BJ (cell line): ENCODE data around the gene ARHGAP9. TPM values are rescaled to one million over a fixed set of nuclear protein-coding genes. Genes with fewer than 3 reads are reported as not detected.
"Not testable (repeated sequence)": the region's sequence is repeated elsewhere in the genome, so short reads cannot be mapped to it uniquely, and the experiment has no call there.

Experiments used
- CTCF ChIA-PET: fragments of 350-600 bp; formaldehyde crosslinking; extraction: SDS; loops from one replicate; lab custom pipeline; 2021; ENCODE audit warnings: antibody characterized with exemption, inconsistent platforms; lab: Yijun Ruan, JAX
- POLR2A ChIA-PET: fragments of 300-600 bp; sonication (Branson Sonifier 250); formaldehyde crosslinking; extraction: SDS; loops from one replicate; lab custom pipeline; 2021; ENCODE audit warnings: antibody characterized with exemption; lab: Charles Lee
- DNase-seq: peaks from one replicate; pipeline ENCODE4 v3.0.0-alpha.2; 2011; ENCODE audit warnings: low read depth
- H3K27me3 ChIP-seq: 2 replicates; pipeline ENCODE4 v1.6.0; 2011; ENCODE audit warnings: low read length; ENCODE audit not compliant: control insufficient read depth, insufficient read depth
- H3K36me3 ChIP-seq: 2 replicates; pipeline ENCODE4 v1.5.1; 2011; ENCODE audit warnings: low read length; ENCODE audit not compliant: control insufficient read depth, insufficient read depth
- H3K4me3 ChIP-seq: 2 replicates; pipeline ENCODE4 v1.5.1; 2011; ENCODE audit warnings: low read depth, mild to moderate bottlenecking, control low read depth, low read length
- polyA plus RNA-seq: library from polyadenylated mRNA; depleted of rRNA; stranded (reverse); fragments of >200 nt; gene quantifications from 2 replicates; pipeline ENCODE4 v1.2.3, GENCODE V29; 2011
- TF ChIP-seq, protein P1 (sequence below): IDR thresholded peaks from 2 replicates; pipeline ENCODE4 v1.5.1; 2011; ENCODE audit warnings: low read depth, mild to moderate bottlenecking, control low read depth, inconsistent platforms, low read length, moderate library complexity; ENCODE audit not compliant: insufficient read depth

Gene ARHGAP9
- polyA plus RNA-seq, 1 experiment: 1.0 TPM

DNA sequence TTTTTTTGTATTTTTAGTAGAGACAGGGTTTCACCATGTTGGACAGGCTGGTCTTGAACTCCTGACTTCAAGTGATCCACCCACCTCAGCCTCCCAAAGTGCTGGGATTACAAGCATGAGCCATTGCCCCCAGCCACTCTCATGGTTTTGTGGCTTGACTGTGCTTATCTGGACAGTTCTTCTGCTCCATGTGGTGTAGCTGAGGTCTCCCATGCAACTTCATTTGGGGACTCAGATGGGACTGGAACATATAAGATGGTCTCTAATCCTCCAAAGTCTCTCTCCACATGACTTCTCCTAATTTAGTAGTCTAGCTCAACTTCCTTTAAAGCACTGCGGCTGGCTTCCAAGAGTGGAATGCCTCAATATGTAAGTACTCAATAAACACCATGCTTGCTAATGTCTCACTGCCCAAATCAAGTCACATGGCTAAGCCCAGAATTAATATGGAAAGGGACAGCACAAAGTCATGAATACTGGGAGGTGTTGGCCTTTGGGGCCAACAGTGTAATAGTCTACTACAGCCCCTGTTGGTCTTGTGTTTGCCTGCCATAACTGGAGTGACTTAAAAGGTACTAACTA is 37.7 kb downstream of the ARHGAP9 start:
- no peaks in the 10 kb centered on the region for H3K27me3 ChIP-seq
- DNase-seq: no peak
- TF ChIP-seq, protein P1, sequence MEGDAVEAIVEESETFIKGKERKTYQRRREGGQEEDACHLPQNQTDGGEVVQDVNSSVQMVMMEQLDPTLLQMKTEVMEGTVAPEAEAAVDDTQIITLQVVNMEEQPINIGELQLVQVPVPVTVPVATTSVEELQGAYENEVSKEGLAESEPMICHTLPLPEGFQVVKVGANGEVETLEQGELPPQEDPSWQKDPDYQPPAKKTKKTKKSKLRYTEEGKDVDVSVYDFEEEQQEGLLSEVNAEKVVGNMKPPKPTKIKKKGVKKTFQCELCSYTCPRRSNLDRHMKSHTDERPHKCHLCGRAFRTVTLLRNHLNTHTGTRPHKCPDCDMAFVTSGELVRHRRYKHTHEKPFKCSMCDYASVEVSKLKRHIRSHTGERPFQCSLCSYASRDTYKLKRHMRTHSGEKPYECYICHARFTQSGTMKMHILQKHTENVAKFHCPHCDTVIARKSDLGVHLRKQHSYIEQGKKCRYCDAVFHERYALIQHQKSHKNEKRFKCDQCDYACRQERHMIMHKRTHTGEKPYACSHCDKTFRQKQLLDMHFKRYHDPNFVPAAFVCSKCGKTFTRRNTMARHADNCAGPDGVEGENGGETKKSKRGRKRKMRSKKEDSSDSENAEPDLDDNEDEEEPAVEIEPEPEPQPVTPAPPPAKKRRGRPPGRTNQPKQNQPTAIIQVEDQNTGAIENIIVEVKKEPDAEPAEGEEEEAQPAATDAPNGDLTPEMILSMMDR: no peak
- no peak overlapping the region for H3K4me3 ChIP-seq
- H3K36me3 ChIP-seq: no peaks in the 10 kb centered on the region
- ChIA-PET CTCF (interaction anchor here (1.4 kb wide), 1 partner anchor 11 kb away, joined by 11 read pairs; no protein-coding TSS in a partner anchor), POLR2A (no interaction called here)

DNA sequence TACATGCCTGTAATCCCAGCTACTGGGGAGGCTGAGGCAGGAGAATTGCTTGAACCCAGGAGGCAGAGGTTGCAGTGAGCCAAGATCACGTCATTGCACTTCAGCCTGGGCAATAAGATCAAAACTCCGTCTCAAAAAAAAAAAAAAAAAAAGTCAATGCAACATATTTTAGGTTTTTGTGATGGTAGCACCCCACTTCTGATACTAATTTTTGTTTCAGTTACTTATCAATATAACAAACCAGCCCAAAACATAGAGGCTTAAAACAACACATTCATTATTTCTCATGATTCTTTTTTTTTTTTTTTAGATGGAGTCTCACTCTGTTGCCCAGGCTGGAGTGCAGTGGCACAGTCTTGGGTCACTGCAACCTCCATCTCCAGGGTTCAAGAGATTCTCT is 38.3 kb downstream of the ARHGAP9 start:
- H3K4me3 ChIP-seq, H3K36me3 ChIP-seq, POLR2A ChIA-PET, DNase-seq, H3K27me3 ChIP-seq: not testable (repeated sequence)
- CTCF ChIA-PET: interaction anchor here (0.7 to 1.3 kb wide), 2 partner anchors 11 to 18 kb away, joined by 3 read pairs; partner anchors contain the start of gene GLI1

DNA sequence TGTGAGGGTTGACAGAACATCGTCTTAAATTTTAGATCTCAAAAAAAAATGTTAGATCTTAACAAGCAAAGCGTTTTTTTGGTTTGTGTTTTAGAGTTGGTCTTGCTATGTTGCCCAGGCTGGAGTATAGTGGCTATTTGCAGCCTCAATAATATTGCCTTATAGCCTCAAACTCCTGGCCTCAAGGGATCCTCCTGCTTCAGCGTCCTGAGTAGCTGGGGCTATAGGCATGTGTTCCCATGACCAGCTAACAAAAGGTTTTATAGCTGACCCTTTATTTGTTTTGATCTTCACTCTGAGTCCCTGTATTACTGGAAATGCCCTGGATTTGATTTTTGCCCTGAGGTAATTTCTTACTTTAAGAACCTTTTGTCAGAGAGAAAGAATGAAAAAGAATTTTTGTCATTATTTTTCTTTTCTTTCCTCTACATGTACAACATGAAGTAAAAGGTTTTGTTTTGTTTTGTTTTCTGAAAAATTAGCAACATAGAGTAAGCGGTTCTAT is 39.9 kb downstream of the ARHGAP9 start:
- TF ChIP-seq, protein P1: no peak

DNA sequence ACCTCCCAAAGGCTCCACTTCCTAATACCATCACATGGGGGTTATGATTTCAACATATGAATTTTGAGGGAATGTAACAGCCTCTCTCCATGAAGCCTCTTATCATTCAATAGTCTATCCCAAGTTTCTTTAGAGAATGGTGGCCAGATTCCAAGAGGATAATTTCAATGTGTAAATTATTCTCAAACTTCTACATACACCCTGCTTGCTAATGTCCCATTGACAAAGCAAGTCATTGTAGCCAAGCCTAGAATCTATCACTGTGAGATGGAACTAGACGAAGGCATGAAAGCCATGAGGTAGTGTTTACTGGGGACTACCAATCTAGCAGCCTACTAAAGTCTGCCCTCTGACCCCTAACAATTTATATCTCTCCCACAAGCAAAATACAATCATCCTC is 41.3 kb downstream of the ARHGAP9 start:
- ChIA-PET CTCF (interaction anchor here (1.4 to 2.5 kb wide), 2 partner anchors 14 to 17 kb away, joined by 5 to 14 read pairs; partner anchors contain the start of gene INHBE), POLR2A (no interaction called here)

More for the DNA sequence above, 39.9 kb downstream of the ARHGAP9 start:
- Histone ChIP-seq H3K27me3 (no peaks in the 10 kb centered on the region), H3K4me3 (no peak overlapping the region), H3K36me3 (no peaks in the 10 kb centered on the region)
- no peak for DNase-seq
- ChIA-PET CTCF (no interaction called here), POLR2A (no interaction called here)

DNA sequence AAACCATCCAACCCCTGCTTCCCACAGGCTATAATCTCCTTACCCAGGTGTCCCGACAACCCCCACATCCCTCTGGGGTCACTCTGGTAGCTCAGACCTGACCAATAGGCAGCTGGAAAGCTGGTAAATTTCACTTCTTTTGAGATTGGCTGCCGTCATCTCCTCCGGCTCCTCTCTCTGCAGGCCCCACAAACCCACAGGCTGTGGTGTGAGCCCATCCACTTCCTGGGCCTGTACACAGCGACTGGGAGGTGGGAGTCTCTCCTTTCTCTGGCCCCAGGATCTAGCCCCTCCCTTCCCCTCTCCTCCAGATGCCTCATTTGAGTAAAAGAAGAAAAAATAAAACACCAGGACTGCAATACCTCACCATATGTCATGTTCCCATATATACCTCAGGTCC is 44.4 kb downstream of the ARHGAP9 start:
- TF ChIP-seq, protein P1: no peak
- ChIA-PET CTCF (interaction anchor here (1.6 kb wide), 2 partner anchors 17 to 20 kb away, joined by 3 to 8 read pairs; partner anchors contain the start of gene INHBE), POLR2A (no interaction called here)
- H3K27me3 ChIP-seq: no peaks in the 10 kb centered on the region; the same call in 1 of the 2 replicates
- no peak overlapping the region for H3K4me3 ChIP-seq
- H3K36me3 ChIP-seq: no peaks in the 10 kb centered on the region
- DNase-seq: no peak

More for the DNA sequence above, 41.3 kb downstream of the ARHGAP9 start:
- DNase-seq: no peak
- H3K27me3 ChIP-seq: no peaks in the 10 kb centered on the region; the same call in 1 of the 2 replicates
- TF ChIP-seq, protein P1: no peak
- H3K36me3 ChIP-seq: no peaks in the 10 kb centered on the region
- H3K4me3 ChIP-seq: no peak overlapping the region
